A172 (cell line): ENCODE data around the gene FAM8A1. TPM values are rescaled to one million over a fixed set of nuclear protein-coding genes. Genes with fewer than 3 reads are reported as not detected.
A peak's percentile ranks its signal among the peaks of the same experiment; 100 is the strongest.
"Not testable (repeated sequence)": the region's sequence is repeated elsewhere in the genome, so short reads cannot be mapped to it uniquely, and the experiment has no call there.

Source experiments
- DNase-seq: peaks from one replicate; pipeline ENCODE4 v3.0.0-alpha.2; 2015; ENCODE audit warnings: low spot score
- total RNA-seq: library from RNA; depleted of rRNA; stranded (reverse); fragments of >200 nt; shearing (Covaris generic); gene quantifications from 2 replicates; pipeline ENCODE4 v1.2.3, GENCODE V29; 2014; rRNA removed

The FAM8A1 gene
- total RNA-seq = 14.5 and 19.8 TPM in 2 replicates

GRCh38 chr6:17599877-17600526 is at the start of gene FAM8A1:
Gene FAM8A1, plus strand, starts transcription at chr6:17600302. Its CDS starts 108 bp downstream, at chr6:17600410.
- peak; percentile 77 for DNase-seq

GRCh38 chr6:17551383-17551958 is 48.6 kb upstream of the FAM8A1 start:
- DNase-seq = no peak

- DNase-seq = no peak
Measured at GRCh38 chr6:17552861-17553260, 47.2 kb upstream of the FAM8A1 start.

- DNase-seq = no peak
Measured at GRCh38 chr6:17556014-17556413, 44.1 kb upstream of the FAM8A1 start.

GRCh38 chr6:17562636-17563035 is 37.5 kb upstream of the FAM8A1 start:
- no peak for DNase-seq

- no peak for DNase-seq
Measured at GRCh38 chr6:17565399-17565798, 34.7 kb upstream of the FAM8A1 start.

- peak; percentile 13 for DNase-seq
Measured at GRCh38 chr6:17574866-17575560, 25.1 kb upstream of the FAM8A1 start.

GRCh38 chr6:17577059-17577458 is 23.0 kb upstream of the FAM8A1 start:
- no peak for DNase-seq

GRCh38 chr6:17580518-17581048 is 19.5 kb upstream of the FAM8A1 start:
- DNase-seq = no peak

GRCh38 chr6:17581282-17581681 is 18.8 kb upstream of the FAM8A1 start:
- DNase-seq = not testable (repeated sequence)

- DNase-seq = no peak
Measured at GRCh38 chr6:17583811-17584210, 16.3 kb upstream of the FAM8A1 start.

- peak; percentile 68 for DNase-seq
Measured at GRCh38 chr6:17584241-17584803, 15.8 kb upstream of the FAM8A1 start.

GRCh38 chr6:17585766-17586490 is 14.2 kb upstream of the FAM8A1 start:
- DNase-seq = peak; percentile 43

- not testable (repeated sequence) for DNase-seq
Measured at GRCh38 chr6:17586623-17587022, 13.5 kb upstream of the FAM8A1 start.

GRCh38 chr6:17588011-17588410 is 12.1 kb upstream of the FAM8A1 start:
- no peak for DNase-seq

- DNase-seq = peak; percentile 94
Measured at GRCh38 chr6:17589406-17590096, 10.6 kb upstream of the FAM8A1 start.

GRCh38 chr6:17591287-17591686 is 8.8 kb upstream of the FAM8A1 start:
- no peak for DNase-seq

GRCh38 chr6:17593246-17593645 is 6.9 kb upstream of the FAM8A1 start:
- no peak for DNase-seq

GRCh38 chr6:17596085-17596484 is 4.0 kb upstream of the FAM8A1 start:
- DNase-seq = no peak

- peak; percentile 5 for DNase-seq
Measured at GRCh38 chr6:17600527-17601385, 654 bp downstream of the FAM8A1 start.
